ENCODE results near the gene ELK4.

DNA sequence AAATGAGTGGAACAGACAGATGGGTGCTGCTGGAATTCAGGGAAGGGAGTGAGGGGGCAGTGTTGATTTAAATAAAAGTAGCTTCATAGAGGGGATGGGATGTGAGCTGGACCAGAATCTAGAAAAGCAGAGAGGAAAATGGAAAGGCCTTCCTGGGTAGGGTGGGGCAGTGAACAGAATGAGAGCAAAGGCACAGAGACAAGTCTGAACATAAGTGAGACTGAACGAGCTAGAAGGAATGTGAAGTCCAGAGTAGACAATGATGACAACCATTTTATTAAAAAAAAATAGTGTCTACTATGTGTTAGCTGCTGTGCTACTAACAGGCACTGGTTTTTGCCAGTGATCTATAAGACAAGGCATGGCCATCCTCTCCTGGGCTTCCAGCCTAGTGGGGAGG lies 36.0 kb downstream of the ELK4 start:
- TF ChIP-seq, protein P1, sequence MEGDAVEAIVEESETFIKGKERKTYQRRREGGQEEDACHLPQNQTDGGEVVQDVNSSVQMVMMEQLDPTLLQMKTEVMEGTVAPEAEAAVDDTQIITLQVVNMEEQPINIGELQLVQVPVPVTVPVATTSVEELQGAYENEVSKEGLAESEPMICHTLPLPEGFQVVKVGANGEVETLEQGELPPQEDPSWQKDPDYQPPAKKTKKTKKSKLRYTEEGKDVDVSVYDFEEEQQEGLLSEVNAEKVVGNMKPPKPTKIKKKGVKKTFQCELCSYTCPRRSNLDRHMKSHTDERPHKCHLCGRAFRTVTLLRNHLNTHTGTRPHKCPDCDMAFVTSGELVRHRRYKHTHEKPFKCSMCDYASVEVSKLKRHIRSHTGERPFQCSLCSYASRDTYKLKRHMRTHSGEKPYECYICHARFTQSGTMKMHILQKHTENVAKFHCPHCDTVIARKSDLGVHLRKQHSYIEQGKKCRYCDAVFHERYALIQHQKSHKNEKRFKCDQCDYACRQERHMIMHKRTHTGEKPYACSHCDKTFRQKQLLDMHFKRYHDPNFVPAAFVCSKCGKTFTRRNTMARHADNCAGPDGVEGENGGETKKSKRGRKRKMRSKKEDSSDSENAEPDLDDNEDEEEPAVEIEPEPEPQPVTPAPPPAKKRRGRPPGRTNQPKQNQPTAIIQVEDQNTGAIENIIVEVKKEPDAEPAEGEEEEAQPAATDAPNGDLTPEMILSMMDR (IDR thresholded peaks at IDR 0.05): no peak
- TF ChIP-seq POLR2A (IDR thresholded peaks at IDR 0.05): no peak

Data from heart left ventricle (tissue), 13 donors.